ENCODE measurements around the gene LONP1.

DNA sequence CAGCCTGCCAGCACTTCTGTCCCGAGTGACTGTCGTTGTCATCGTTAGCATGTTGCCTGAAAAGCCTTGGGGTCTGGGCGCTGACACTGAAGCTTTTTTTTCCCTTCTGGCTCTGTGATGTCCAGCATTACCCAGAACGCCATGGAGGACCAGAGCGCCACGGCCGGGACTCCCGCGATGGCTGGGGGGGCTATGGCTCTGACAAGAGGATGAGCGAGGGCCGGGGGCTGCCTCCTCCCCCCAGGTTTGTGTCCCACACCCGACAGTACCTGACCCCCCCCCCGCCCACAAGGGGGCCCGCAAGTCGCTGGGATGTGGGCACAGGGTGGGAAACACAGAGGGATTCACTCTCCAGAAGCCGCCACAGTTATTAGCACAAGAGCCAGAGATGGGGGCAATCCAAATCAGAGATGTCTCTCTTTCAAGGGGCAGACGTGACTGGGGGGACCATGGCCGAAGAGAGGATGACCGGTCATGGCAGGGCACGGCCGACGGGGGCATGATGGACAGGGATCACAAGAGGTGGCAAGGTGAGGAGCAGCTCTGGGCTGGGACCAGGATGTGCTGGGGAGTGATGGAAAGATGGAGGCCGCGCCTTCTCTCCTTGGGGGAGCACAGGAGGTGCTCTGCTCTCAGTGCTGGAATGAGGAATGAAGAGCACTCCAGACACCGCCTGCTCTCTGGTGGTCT is 52.9 kb downstream of the LONP1 start:
- no peak for TF ChIP-seq POLR2A (IDR thresholded peaks at IDR 0.05)
- TF ChIP-seq, protein P1, sequence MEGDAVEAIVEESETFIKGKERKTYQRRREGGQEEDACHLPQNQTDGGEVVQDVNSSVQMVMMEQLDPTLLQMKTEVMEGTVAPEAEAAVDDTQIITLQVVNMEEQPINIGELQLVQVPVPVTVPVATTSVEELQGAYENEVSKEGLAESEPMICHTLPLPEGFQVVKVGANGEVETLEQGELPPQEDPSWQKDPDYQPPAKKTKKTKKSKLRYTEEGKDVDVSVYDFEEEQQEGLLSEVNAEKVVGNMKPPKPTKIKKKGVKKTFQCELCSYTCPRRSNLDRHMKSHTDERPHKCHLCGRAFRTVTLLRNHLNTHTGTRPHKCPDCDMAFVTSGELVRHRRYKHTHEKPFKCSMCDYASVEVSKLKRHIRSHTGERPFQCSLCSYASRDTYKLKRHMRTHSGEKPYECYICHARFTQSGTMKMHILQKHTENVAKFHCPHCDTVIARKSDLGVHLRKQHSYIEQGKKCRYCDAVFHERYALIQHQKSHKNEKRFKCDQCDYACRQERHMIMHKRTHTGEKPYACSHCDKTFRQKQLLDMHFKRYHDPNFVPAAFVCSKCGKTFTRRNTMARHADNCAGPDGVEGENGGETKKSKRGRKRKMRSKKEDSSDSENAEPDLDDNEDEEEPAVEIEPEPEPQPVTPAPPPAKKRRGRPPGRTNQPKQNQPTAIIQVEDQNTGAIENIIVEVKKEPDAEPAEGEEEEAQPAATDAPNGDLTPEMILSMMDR (IDR thresholded peaks at IDR 0.05): no peak

Data from Peyer's patch (tissue), 4 donors.